Nephron (organoid): Measurements from ENCODE around the gene CXADR.
"Not testable (repeated sequence)": the region's sequence is repeated elsewhere in the genome, so short reads cannot be mapped to it uniquely, and the experiment has no call there.

Source experiments
- H3K27ac Mint-ChIP-seq, 3 experiments: 2 replicates each; pipeline ENCODE4 v1.8.0; 2020; ENCODE audit warnings: mixed read lengths in 3 of 3, mild to moderate bottlenecking in 2 of 3, moderate library complexity in 1 of 3
- H3K27me3 Mint-ChIP-seq: 2 replicates; pipeline ENCODE4 v1.8.0; 2021; ENCODE audit warnings: low read depth, mild to moderate bottlenecking, moderate library complexity, mixed read lengths
- H3K36me3 Mint-ChIP-seq: 2 replicates; pipeline ENCODE4 v1.8.0; 2020; ENCODE audit warnings: low read depth, mixed read lengths
- H3K4me1 Mint-ChIP-seq: 2 replicates; pipeline ENCODE4 v1.8.0; 2020; ENCODE audit warnings: mixed read lengths
- H3K4me3 Mint-ChIP-seq, 3 experiments: 2 replicates each; pipeline ENCODE4 v1.8.0; 2020; ENCODE audit warnings: mild to moderate bottlenecking in 3 of 3, mixed read lengths in 3 of 3, moderate library complexity in 2 of 3
- H3K9me3 Mint-ChIP-seq: 2 replicates; pipeline ENCODE4 v1.8.0; 2020; ENCODE audit warnings: mixed read lengths
- TF ChIP-seq, protein P1 (sequence below), 3 experiments: fragments of 200-600 bp; sonication (generic); IDR thresholded peaks; one replicate each; pipeline ENCODE4 v1.5.0; 2021; ENCODE audit warnings: antibody characterized with exemption in 3 of 3; ENCODE audit not compliant: unreplicated experiment in 3 of 3

Gene CXADR

GRCh38 chr21:17469727-17470126 lies 43.1 kb upstream of the CXADR start:
- no peaks in the 10 kb centered on the region for H3K27me3 Mint-ChIP-seq
- H3K9me3 Mint-ChIP-seq = no peaks in the 10 kb centered on the region
- no peak overlapping the region for H3K4me3 Mint-ChIP-seq
- H3K27ac Mint-ChIP-seq = no peak overlapping the region
- peaks cover 14% of the 10 kb centered on the region for H3K4me1 Mint-ChIP-seq
- no peaks in the 10 kb centered on the region for H3K36me3 Mint-ChIP-seq
- TF ChIP-seq, protein P1, sequence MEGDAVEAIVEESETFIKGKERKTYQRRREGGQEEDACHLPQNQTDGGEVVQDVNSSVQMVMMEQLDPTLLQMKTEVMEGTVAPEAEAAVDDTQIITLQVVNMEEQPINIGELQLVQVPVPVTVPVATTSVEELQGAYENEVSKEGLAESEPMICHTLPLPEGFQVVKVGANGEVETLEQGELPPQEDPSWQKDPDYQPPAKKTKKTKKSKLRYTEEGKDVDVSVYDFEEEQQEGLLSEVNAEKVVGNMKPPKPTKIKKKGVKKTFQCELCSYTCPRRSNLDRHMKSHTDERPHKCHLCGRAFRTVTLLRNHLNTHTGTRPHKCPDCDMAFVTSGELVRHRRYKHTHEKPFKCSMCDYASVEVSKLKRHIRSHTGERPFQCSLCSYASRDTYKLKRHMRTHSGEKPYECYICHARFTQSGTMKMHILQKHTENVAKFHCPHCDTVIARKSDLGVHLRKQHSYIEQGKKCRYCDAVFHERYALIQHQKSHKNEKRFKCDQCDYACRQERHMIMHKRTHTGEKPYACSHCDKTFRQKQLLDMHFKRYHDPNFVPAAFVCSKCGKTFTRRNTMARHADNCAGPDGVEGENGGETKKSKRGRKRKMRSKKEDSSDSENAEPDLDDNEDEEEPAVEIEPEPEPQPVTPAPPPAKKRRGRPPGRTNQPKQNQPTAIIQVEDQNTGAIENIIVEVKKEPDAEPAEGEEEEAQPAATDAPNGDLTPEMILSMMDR (IDR thresholded peaks at IDR 0.05; ENCODE audit: unreplicated experiment in 3 of 3) = no peak

- Mint-ChIP-seq H3K36me3 (no peaks in the 10 kb centered on the region), H3K9me3 (no peaks in the 10 kb centered on the region), H3K4me1 (peaks cover 14% of the 10 kb centered on the region), H3K27me3 (no peaks in the 10 kb centered on the region), H3K27ac (peak overlapping the region in 2 of 3 experiments; percentile 17 to 46), H3K4me3 (no peak overlapping the region)
- TF ChIP-seq, protein P1 (IDR thresholded peaks at IDR 0.05; ENCODE audit: unreplicated experiment in 3 of 3) = no peak
Observed at GRCh38 chr21:17472182-17472581, 40.7 kb upstream of the CXADR start.

DNA sequence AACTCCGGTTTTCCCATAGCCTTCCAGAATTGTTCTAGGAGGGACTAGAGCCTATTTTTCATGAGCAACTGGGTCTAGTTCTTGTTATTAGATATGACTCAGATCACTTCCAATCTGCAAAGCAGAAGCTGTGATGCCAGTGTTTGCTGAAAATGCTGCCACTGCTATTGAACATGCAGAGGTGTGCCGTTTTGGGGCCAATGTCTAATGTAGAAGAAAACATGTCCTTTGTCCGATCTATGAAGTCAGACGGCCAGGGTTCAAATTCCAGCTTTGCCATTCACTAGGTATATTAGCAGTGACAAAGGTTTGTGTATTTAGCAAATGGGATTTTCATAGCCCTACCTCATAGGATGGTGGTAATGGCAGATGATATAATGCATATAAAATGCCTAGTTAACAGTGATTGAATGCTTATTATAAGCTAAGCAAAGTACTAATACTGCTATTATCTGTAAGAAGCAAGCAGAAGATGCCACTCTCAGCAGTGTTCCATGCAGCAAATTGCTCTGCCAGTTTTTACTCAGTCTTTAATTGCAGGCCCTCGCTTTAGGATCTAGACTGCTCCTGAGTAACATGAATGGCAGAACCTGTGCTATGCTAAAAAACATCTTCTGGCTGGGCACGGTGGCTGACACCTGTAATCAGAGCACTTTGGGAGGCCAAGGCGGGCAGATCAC lies 40.1 kb upstream of the CXADR start:
- TF ChIP-seq, protein P1 (IDR thresholded peaks at IDR 0.05; ENCODE audit: unreplicated experiment in 3 of 3) = no peak
- no peaks in the 10 kb centered on the region for H3K36me3 Mint-ChIP-seq
- H3K4me3 Mint-ChIP-seq = no peak overlapping the region
- H3K27ac Mint-ChIP-seq = no peak overlapping the region
- no peaks in the 10 kb centered on the region for H3K9me3 Mint-ChIP-seq
- H3K4me1 Mint-ChIP-seq = peaks cover 8% of the 10 kb centered on the region
- H3K27me3 Mint-ChIP-seq = no peaks in the 10 kb centered on the region

GRCh38 chr21:17476006-17476405 lies 36.8 kb upstream of the CXADR start:
- H3K27ac Mint-ChIP-seq = no peak overlapping the region
- H3K4me3 Mint-ChIP-seq = no peak overlapping the region
- peaks cover 5% of the 10 kb centered on the region for H3K4me1 Mint-ChIP-seq
- TF ChIP-seq, protein P1 (IDR thresholded peaks at IDR 0.05; ENCODE audit: unreplicated experiment in 3 of 3) = no peak
- H3K27me3 Mint-ChIP-seq = no peaks in the 10 kb centered on the region
- no peaks in the 10 kb centered on the region for H3K9me3 Mint-ChIP-seq
- no peaks in the 10 kb centered on the region for H3K36me3 Mint-ChIP-seq

DNA sequence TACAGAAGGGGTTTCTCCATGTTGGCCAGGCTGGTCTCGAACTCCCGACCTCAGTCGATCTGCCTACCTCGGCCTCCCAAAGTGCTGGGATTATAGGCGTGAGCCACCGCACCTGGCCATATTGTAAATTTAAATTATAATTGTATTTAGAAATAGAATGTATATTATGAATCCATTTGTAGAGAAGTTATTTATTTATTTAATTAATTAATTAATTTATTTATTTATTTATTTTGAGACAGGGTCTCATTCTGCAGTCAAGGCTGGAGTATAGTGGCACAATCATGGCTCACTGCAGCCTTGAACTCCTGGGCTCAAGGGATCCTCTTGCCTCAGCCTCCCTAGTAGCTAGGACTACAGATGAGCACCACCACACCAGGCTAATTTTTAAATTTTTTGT lies 34.7 kb upstream of the CXADR start:
- H3K27me3 Mint-ChIP-seq, H3K27ac Mint-ChIP-seq, H3K9me3 Mint-ChIP-seq, H3K36me3 Mint-ChIP-seq, H3K4me1 Mint-ChIP-seq, H3K4me3 Mint-ChIP-seq: not testable (repeated sequence)

DNA sequence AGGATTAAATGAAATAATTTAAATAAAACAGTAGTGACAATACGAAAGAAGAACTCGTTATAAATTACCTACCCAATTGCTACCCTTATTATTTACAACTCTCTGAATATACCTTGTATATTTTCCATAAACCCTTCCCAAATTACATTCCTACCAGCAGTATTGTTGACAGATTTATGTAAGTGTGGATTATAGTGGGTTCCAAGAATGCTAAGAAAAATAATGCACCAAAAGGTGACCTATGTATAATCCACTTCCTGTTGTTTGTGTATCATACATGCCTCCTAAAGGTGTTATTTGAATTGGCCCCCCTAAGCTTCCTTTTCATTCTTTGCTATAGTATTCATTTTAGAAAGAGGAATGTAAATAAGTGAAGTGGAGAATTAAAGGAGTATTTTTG lies 33.2 kb upstream of the CXADR start:
- H3K27ac Mint-ChIP-seq = no peak overlapping the region
- TF ChIP-seq, protein P1 (IDR thresholded peaks at IDR 0.05; ENCODE audit: unreplicated experiment in 3 of 3) = no peak
- H3K27me3 Mint-ChIP-seq = no peaks in the 10 kb centered on the region
- no peaks in the 10 kb centered on the region for H3K4me1 Mint-ChIP-seq
- H3K4me3 Mint-ChIP-seq = no peak overlapping the region
- no peaks in the 10 kb centered on the region for H3K36me3 Mint-ChIP-seq
- H3K9me3 Mint-ChIP-seq = no peaks in the 10 kb centered on the region
